A673 (cell line): ENCODE measurements around the gene CROCC2.

Experiments used
- CTCF ChIP-seq: fragments of 300-800, 200-600 bp; sonication (generic); conservative IDR thresholded peaks from 2 replicates; pipeline ENCODE4 v1.5.1; 2017; ENCODE audit warnings: low read depth, mild to moderate bottlenecking, antibody characterized with exemption, low read length, moderate library complexity, mixed read lengths
- EZH2 ChIP-seq: fragments of 200-600 bp; sonication (generic); IDR thresholded peaks from 2 replicates; pipeline ENCODE4 v1.6.1; 2017; ENCODE audit warnings: borderline replicate concordance, low read depth, mild to moderate bottlenecking, mixed read lengths, antibody characterized with exemption, low read length; ENCODE audit not compliant: poor library complexity, severe bottlenecking

GRCh38 chr2:240899468-240899865, 6.7 kb upstream of the CROCC2 start:
- TF ChIP-seq CTCF (no peak), EZH2 (no peak)
